SK-N-MC (cell line): ENCODE results near the gene CASZ1.

Experiments
- DNase-seq: peaks from one replicate; pipeline ENCODE4 v3.0.0-alpha.2; 2011; ENCODE audit warnings: low read depth, low spot score
- H3K27ac ChIP-seq: fragments of 200-600 bp; sonication (generic); 2 replicates; pipeline ENCODE4 v1.5.1; 2016; ENCODE audit warnings: mixed run types
- H3K36me3 ChIP-seq: fragments of 200-600 bp; sonication (generic); 2 replicates; pipeline ENCODE4 v1.6.1; 2017; ENCODE audit warnings: antibody characterized with exemption, low read length, mixed read lengths; ENCODE audit not compliant: insufficient read depth
- H3K4me3 ChIP-seq: fragments of 200-600 bp; sonication (generic); 2 replicates; pipeline ENCODE4 v1.5.1; 2016
- H3K9ac ChIP-seq: fragments of 200-600 bp; sonication (generic); 2 replicates; pipeline ENCODE4 v1.8.0; 2017; ENCODE audit warnings: mixed run types, mixed read lengths; ENCODE audit not compliant: insufficient read length
- H3K9me3 ChIP-seq: fragments of 200-600 bp; sonication (generic); 2 replicates; pipeline ENCODE4 v1.6.1; 2017; ENCODE audit warnings: low read depth, mild to moderate bottlenecking, antibody characterized with exemption, low read length, moderate library complexity, mixed read lengths
- EZH2 ChIP-seq: fragments of 200-600 bp; sonication (generic); IDR thresholded peaks from one replicate; pipeline ENCODE4 v1.6.1; 2017; ENCODE audit warnings: antibody characterized with exemption
- FOXP2 ChIP-seq: optimal IDR thresholded peaks from 2 replicates; pipeline ENCODE3; 2011; ENCODE audit warnings: mild to moderate bottlenecking, moderate library complexity; ENCODE audit not compliant: insufficient read depth; ENCODE audit errors: extremely low read length, control extremely low read depth
- POLR2AphosphoS5 ChIP-seq: IDR thresholded peaks from 2 replicates; pipeline ENCODE4 v1.6.1; 2012; ENCODE audit warnings: mild to moderate bottlenecking, low read depth, low read length, borderline replicate concordance

CASZ1 gene

DNA sequence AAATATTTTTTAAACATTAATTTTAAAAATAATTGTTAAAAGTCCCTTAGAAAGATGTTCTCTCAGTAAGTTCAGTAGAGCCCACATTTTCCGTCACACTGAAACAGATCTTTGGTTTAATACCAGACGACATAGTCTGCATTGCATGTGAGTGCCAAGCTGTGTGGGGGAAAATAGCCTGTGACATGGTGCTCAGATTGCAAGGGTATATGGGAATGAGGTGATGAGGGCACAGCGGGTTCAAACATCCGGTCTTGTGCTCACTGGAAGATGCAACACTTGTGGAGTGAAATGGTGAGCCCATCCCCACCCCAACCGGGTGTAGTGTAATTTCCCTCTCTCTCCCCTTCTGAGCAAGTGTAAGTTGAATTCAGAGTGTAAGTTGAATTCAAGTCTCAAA lies 207.4 kb downstream of the CASZ1 start:
- no peaks in the 10 kb centered on the region; the same call in 1 of the 2 replicates for H3K9me3 ChIP-seq
- DNase-seq, result no peak
- H3K4me3 ChIP-seq, result no peak overlapping the region
- no peak overlapping the region for H3K9ac ChIP-seq
- TF ChIP-seq POLR2AphosphoS5, result no peak
- no peaks in the 10 kb centered on the region for H3K36me3 ChIP-seq
- H3K27ac ChIP-seq, result peak overlapping the region; percentile 74

DNA sequence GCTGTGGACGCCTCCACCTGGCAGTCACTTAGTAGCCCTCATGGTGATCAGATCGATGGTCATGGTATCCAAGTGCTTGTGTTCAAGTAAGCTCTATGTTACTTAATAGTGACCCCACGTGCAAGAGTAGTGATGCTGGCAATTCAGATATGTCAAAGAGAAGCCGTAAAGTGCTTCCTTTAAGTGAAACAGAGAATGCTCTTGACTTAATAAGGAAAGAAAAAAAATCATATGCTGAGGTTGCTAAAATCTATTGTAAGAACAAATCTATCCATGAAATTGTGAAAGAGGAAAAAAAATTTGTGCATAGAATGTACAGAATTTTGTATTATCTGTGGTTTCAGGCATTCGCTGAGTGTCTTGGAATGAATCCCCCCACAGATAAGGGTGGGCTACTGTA lies 207.8 kb downstream of the CASZ1 start:
- Histone ChIP-seq H3K9me3 (no peaks in the 10 kb centered on the region; the same call in 1 of the 2 replicates), H3K36me3 (no peaks in the 10 kb centered on the region), H3K4me3 (peak overlapping the region; percentile 28; the same call in 1 of the 2 replicates), H3K27ac (peak overlapping the region; percentile 74), H3K9ac (no peak overlapping the region)
- peak; percentile 67 for DNase-seq
- TF ChIP-seq FOXP2, result no peak
- TF ChIP-seq POLR2AphosphoS5, result no peak; the same call in 1 of the 2 replicates
- no peak for TF ChIP-seq EZH2
